HPDE6-E6E7 (cell line): ENCODE data around the gene SLC35B2.
A peak's percentile ranks its signal among the peaks of the same experiment; 100 is the strongest.

Experiments
- DNase-seq: peaks from one replicate; pipeline ENCODE4 v3.0.0; 2011; ENCODE audit warnings: missing footprints; ENCODE audit errors: extremely low spot score

Gene SLC35B2

DNA sequence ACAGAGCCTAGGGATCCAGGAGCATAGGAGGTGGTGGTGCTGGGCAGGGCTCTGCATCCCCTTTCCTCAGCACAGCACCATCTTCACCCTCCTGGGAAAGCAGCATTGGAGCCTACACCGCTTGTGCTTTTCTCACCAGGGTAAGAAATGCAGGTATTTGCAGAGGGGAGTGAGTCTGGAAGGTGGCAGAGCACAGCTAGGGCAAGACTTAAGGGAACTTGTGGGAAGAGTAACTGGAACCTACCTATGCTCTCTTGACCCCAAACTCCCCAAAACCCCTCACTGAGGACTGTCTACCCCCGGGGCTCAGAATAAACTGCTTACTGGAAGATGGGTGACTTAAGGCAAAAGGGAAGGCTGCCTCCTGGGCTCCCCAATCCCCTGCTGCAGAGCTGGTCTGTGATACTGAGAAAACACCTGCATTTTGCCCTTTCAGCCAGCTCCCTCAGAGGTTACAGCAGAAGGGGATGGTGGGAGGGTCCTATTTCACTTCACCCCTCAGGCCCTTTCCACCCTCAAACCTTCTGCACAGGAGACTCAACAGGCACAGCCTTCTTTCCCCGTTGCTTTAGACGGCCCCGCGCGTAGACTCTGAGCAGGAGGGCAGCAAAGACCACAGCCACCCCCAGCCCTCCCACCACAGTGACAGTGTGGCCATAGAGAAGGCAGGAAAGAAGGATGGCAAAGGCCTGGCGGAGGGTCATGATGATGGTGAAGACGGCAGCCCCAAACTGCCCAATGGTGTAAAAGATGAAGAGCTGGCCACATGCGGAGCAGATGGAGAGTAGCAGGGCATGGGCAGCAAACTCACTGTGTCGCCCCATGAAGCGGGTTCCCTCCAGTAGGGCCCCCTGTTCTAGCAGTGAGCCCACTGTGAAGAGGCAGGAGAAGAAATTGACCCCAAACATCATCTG lies 2.9 kb downstream of the SLC35B2 start:
- DNase-seq = no peak

DNA sequence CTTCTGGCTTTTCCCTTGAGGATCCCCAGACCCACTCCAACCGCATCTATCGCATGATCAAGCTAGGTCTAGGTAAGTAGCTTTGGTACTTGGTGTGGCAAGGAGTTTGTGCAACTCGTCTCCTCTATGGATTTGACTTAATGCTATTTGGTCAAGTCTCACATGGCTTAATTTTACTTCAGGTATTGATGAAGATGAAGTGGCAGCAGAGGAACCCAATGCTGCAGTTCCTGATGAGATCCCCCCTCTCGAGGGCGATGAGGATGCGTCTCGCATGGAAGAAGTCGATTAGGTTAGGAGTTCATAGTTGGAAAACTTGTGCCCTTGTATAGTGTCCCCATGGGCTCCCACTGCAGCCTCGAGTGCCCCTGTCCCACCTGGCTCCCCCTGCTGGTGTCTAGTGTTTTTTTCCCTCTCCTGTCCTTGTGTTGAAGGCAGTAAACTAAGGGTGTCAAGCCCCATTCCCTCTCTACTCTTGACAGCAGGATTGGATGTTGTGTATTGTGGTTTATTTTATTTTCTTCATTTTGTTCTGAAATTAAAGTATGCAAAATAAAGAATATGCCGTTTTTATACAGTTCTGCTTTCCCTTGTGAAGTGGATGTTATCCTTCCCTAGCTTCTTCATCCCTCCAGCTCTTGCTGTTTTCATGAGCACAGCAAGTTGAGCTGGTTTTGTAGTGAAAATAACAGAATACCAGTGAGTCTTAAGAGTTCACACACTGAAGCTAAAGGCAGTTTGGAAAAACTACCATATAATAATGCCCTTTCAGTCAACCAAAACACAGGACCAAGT lies 3.8 kb downstream of the SLC35B2 start:
- DNase-seq = no peak

DNA sequence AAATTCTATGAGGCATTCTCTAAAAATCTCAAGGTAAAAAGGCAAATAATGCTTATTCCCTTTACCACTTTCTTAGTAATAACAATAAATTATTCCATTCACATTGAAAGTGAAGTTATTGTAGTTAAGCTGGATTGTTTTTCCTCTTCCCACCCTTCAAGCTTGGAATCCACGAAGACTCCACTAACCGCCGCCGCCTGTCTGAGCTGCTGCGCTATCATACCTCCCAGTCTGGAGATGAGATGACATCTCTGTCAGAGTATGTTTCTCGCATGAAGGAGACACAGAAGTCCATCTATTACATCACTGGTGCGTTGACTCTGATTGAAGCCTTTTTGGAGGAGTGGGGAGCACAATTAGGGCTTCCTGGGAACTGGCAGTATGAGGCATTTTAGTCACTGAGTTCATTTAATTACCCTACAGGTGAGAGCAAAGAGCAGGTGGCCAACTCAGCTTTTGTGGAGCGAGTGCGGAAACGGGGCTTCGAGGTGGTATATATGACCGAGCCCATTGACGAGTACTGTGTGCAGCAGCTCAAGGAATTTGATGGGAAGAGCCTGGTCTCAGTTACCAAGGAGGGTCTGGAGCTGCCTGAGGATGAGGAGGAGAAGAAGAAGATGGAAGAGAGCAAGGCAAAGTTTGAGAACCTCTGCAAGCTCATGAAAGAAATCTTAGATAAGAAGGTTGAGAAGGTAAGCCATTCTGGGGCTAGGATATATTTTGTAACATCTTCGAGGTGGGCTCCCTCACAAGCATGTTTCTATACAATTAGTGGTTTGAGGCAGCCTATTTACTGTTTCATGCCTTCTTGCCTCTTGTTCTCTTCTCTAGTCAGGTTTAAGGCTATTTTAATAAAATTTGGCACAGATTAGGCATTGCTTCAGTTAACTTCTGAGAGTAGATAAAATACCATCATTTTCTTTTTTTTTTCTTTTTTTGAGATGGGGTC lies 5.5 kb downstream of the SLC35B2 start:
- no peak for DNase-seq

- no peak for DNase-seq
Observed at GRCh38 chr6:44250718-44251123, 6.6 kb downstream of the SLC35B2 start.

DNA sequence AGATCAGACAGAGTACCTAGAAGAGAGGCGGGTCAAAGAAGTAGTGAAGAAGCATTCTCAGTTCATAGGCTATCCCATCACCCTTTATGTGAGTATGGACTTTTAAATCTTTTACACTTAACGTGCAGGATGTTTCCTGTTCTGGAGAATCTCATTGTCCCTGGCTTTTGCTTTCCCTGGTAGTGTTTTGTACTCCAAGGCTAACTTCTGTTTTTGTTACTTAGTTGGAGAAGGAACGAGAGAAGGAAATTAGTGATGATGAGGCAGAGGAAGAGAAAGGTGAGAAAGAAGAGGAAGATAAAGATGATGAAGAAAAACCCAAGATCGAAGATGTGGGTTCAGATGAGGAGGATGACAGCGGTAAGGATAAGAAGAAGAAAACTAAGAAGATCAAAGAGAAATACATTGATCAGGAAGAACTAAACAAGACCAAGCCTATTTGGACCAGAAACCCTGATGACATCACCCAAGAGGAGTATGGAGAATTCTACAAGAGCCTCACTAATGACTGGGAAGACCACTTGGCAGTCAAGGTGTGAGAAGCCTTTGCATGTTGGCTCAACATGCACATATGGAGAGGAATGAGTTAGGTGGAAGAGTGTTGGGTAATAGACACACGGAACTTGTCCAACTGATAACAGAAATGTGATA lies 7.1 kb downstream of the SLC35B2 start:
- DNase-seq = no peak

GRCh38 chr6:44249082-44249748 lies 8.1 kb downstream of the SLC35B2 start:
- DNase-seq = no peak

DNA sequence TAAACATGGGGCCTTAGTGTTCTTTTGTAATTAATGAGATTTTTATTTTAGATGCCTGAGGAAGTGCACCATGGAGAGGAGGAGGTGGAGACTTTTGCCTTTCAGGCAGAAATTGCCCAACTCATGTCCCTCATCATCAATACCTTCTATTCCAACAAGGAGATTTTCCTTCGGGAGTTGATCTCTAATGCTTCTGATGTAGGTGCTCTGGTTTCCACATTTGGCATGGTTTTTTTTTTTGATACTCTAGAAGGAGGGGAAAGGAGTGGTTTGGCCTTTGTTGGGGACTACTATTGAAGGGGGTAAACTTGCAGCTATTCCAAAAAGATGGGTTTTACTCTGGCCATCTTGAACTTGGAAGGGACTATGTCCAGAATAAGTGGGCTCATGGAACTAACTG lies 8.7 kb downstream of the SLC35B2 start:
- no peak for DNase-seq

DNA sequence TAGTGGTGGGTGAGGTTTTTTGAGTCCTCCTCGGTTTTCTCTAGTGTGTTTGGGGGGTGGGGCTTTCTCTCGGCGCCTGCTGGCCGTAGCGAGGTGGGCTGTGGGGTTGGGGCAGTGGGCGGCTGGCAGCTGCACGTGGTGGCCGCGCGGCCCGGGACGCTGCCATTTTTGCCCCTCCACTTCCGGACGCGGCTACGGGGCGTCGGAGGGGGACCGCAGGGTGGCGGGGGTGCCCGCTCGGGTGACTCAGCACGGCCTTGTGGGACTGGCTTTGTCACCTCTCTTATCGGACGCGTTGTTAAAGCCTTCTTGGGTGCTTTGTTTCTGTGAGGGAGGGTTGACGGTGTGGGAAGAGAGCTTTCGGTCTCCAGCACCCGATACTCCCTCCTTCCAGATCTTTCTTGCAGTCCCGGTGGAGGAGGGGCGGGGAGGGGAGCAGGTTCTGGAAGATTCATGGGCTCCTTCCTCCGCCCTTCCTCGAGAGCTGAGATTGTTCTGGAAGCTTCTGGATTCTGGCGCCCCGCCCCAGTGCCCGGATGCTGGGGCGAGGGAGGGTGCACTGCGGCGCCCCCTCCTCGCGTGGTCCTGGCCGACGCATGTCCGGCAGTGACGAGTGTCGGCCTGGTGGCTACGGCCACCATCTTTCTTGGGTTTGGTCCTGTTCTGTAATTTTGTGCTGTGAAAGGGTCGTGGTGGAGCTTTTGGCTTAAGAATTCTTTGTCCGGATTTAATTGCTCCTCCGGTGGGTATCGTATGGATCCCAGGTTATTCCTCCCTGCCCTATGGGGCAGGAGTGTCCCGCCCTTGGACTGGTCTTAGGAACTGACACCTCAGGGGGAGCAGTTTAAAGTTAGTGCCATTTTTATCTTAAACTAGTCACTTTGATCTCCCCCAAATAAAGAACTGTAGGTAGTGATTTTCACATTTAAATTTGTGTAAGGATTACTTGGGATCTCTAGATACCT lies 9.7 kb downstream of the SLC35B2 start:
- DNase-seq = no peak

DNA sequence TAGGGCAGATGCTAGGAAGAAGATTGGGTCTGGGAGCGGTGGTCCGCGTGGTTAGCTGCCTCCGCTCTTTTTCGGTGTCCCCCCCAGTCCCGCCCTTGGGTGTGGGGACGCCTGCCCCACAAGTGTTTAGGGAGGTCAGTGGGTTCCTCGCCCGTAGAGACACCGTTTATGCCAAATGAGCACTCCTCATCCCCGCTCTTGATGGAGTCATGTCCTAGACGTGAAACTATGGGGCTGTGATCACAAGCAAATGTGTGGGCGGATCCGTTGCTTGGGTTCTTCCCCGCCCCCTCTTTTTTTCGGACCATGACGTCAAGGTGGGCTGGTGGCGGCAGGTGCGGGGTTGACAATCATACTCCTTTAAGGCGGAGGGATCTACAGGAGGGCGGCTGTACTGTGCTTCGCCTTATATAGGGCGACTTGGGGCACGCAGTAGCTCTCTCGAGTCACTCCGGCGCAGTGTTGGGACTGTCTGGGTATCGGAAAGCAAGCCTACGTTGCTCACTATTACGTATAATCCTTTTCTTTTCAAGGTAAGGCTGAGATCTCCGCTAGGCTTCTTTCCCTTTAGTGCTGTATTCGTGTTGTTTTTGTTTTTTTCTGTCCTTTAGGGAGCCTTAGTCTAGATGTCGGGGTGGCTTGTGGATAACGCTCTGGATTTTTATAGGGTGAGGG lies 10.5 kb downstream of the SLC35B2 start, which contains the start of gene HSP90AB1:
Gene HSP90AB1 (plus strand): TSS at position 439 of the 675 bp plus-strand sequence. CDS start 1,529 bp downstream, outside the sequence.
- DNase-seq = peak; percentile 91

DNA sequence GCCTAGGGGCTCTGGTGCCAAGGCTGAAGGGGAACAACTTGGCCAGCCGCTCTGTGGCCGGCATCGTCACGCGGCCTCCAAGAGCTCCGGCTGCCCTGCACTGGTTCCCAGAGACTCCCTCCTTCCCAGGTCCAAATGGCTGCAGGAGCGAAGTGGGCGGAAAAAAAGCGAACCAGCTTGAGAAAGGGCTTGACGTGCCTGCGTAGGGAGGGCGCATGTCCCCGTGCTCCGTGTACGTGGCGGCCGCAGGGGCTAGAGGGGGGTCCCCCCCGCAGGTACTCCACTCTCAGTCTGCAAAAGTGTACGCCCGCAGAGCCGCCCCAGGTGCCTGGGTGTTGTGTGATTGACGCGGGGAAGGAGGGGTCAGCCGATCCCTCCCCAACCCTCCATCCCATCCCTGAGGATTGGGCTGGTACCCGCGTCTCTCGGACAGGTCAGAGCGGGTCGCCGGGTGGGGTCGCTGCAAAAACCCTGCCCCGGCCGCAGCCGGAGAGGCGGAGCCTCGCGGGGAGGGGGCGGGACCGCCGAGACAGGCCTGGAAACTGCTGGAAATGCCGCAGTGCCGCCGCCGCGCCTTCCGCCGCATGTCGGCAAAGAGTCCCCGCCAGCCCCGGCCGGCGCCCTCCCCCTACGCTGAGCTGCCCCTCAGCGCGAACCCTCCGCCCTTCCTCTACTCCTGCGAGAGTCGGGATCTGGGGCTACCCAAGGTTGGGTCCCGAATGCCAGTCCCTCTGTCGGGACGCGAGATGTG lies 11.2 kb downstream of the SLC35B2 start:
- peak; percentile 79 for DNase-seq

GRCh38 chr6:44245391-44245911 lies 11.9 kb downstream of the SLC35B2 start:
- no peak for DNase-seq

GRCh38 chr6:44243345-44243744 lies 14.0 kb downstream of the SLC35B2 start:
- no peak for DNase-seq

- DNase-seq = no peak
Observed at GRCh38 chr6:44238687-44239350, 18.5 kb downstream of the SLC35B2 start.

DNA sequence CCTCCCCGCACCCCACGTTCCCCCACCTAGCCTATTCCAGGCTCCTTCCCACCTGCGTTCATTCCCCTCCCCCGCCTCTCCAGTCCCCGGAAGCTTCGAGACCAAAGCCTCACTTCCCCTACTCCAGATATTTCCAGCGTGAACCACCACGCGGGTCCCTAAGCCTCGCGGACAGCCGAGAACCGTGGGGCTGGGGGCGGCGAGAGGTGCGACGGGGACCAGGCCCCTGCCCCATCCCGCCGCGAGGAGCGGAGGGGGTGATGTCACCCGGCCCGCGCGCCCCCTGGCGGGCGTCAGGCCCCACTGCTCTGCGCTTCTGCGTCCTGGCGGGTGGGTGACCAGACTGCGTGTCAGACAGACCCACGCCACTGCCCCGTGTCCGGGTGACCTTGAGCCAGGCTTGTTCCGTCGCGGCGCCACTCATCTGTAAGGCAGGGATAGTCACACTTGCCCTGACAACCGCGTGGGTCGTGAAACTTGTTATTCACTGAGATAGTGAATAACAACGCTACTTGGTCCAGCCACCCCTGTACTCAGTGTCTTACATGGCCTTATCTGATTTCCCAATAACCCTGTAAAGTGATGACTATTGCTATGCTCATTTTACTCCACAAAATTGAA lies 19.4 kb downstream of the SLC35B2 start:
- DNase-seq = peak; percentile 78

DNA sequence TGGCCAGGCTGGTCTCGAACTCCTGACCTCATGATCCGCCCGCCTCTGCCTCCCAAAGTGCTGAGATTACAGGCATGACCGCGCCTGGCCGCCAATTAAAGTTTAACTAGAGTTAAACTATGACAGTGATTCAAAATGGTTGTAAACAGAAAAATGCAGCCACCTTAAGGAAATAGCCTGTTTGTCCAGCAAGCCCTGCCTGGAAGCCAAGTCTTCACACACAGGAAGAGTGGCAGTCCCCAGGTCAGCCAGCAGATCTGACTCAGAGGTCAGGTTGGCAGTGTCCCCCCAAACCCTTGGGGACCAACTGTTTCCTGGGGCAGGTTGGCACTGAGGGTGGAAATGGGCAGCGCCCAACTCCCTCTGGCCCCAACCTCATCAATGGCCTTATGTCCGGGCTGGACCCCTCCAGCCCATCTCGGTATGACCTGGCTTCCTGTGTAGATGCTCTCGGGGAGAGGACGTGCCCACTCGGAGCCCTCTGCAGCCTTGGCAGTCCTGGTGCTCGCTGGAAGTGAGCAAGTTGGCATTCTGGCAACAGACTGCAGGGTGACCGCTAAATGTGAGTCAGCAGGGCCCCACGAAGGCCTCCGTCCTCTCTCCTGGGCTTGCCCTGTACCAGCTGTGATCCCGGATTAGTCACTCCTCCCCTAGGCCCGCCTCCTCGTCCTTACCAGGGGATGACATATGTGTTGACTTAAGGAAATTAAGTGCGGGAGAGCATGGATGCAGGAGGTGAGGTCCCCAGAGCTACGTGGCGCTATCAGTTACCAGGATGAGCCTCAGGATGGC lies 20.1 kb downstream of the SLC35B2 start:
- peak; percentile 98 for DNase-seq
